Testis (tissue), 3 donors: ENCODE data around the gene UGGT2. TPM values are rescaled to one million over a fixed set of nuclear protein-coding genes. Genes with fewer than 3 reads are reported as not detected.

Experiments used
- DNase-seq: peaks from one replicate; pipeline ENCODE4 v3.0.0-alpha.2; 2019
- H3K27ac ChIP-seq, 2 donors: fragments of 200-600 bp; sonication (generic); one replicate each; pipeline ENCODE4 v1.5.1; 2019
- H3K27me3 ChIP-seq: fragments of 200-600 bp; sonication (generic); one replicate; pipeline ENCODE4 v1.5.1; 2019
- H3K36me3 ChIP-seq: fragments of 200-600 bp; sonication (generic); one replicate; pipeline ENCODE4 v1.5.1; 2017; ENCODE audit warnings: low read depth; ENCODE audit errors: missing control alignments
- H3K4me1 ChIP-seq: fragments of 200-600 bp; sonication (generic); one replicate; pipeline ENCODE4 v1.5.1; 2019
- H3K4me3 ChIP-seq, 2 donors: fragments of 200-600 bp; sonication (generic); one replicate each; pipeline ENCODE4 v1.5.1; 2017 to 2019
- H3K9me3 ChIP-seq: fragments of 200-600 bp; sonication (generic); one replicate; pipeline ENCODE4 v1.5.1; 2017
- CTCF ChIP-seq, 3 experiments: fragments of 450-650 bp in 2 of 3; fragments of 200-600 bp in 1 of 3; sonication (generic) in 1 of 3; IDR thresholded peaks; one replicate each; pipeline ENCODE4 v1.5.1; 2016 to 2019; ENCODE audit warnings: antibody characterized with exemption in 3 of 3, mild to moderate bottlenecking in 2 of 3, moderate library complexity in 1 of 3
- POLR2A ChIP-seq: fragments of 450-650 bp; IDR thresholded peaks from one replicate; pipeline ENCODE4 v1.6.1; 2017; ENCODE audit warnings: antibody characterized with exemption, mild to moderate bottlenecking, moderate library complexity
- WGBS, 2 donors: methylation state at CpG; one replicate each; pipeline ENCODE4 v1.1.5; 2018; 5-methylcytosine and 5-hydroxymethylcytosine counted together
- intact Hi-C: fragments of 100-400 bp; cut with DNase I; formaldehyde crosslinking; loops from one replicate; pipeline ENCODE4 v1.15.1; 2023; ENCODE audit warnings: low total_unique reads
- polyA plus RNA-seq: library from polyadenylated mRNA; stranded (reverse); fragments of 350-450 nt; fragmentation: Illumina TruSeq; extraction: RNeasy Lipid Tissue Mini Kit (QIAGEN cat#74804); gene quantifications from one replicate; pipeline ENCODE4 v1.2.3, GENCODE V29; 2014; ENCODE audit warnings: low read depth, low replicate concordance; ENCODE audit not compliant: insufficient read depth
- total RNA-seq, 2 donors: library from RNA; depleted of rRNA; stranded (reverse); fragments of >200 nt; gene quantifications; one replicate each; pipeline ENCODE4 v1.2.3, GENCODE V29; 2016

The UGGT2 gene
- total and polyA plus RNA-seq, 3 donors from 2014 or later = 24.6 to 62.6 (median 55.8) TPM

GRCh38 chr13:96091164-96092117, 38.2 kb upstream of the UGGT2 start:
- WGBS, 2 donors = 2 to 4% methylated on average over 8 to 54 of the region's 57 CpGs
- H3K27me3 ChIP-seq = no peaks in the 10 kb centered on the region
- TF ChIP-seq CTCF (IDR thresholded peaks at IDR 0.05) (no peak), POLR2A (no peak)
- H3K27ac ChIP-seq = no peak overlapping the region
- H3K36me3 ChIP-seq = no peaks in the 10 kb centered on the region
- DNase-seq = peak; percentile 23
- H3K9me3 ChIP-seq = no peaks in the 10 kb centered on the region
- peaks cover 10% of the 10 kb centered on the region for H3K4me1 ChIP-seq
- H3K4me3 ChIP-seq = peak overlapping the region; percentile 42 to 43
- intact Hi-C loops = no loop called here

GRCh38 chr13:96090240-96091101, 37.3 kb upstream of the UGGT2 start:
- peaks cover 10% of the 10 kb centered on the region for H3K4me1 ChIP-seq
- H3K36me3 ChIP-seq = no peaks in the 10 kb centered on the region
- H3K27ac ChIP-seq = no peak overlapping the region
- 0 to 2% methylated on average over 16 to 93 of the region's 133 CpGs for WGBS, 2 donors
- DNase-seq = peak; percentile 22
- H3K4me3 ChIP-seq = peak overlapping the region; percentile 42 to 58
- no peak for TF ChIP-seq CTCF (IDR thresholded peaks at IDR 0.05)
- no peak for TF ChIP-seq POLR2A
- no peaks in the 10 kb centered on the region for H3K27me3 ChIP-seq
- no peaks in the 10 kb centered on the region for H3K9me3 ChIP-seq
- intact Hi-C loops = no loop called here

GRCh38 chr13:96089749-96090239, 36.6 kb upstream of the UGGT2 start, which contains the start of gene HS6ST3:
HS6ST3 (plus strand) TSS chr13:96090107.
- Histone ChIP-seq H3K36me3 (no peaks in the 10 kb centered on the region), H3K4me3 (peak within 1 kb of the TSS; percentile 42 to 58), H3K27me3 (no peaks in the 10 kb centered on the region), H3K4me1 (peaks cover 10% of the 10 kb centered on the region), H3K9me3 (no peaks in the 10 kb centered on the region), H3K27ac (no peak within 1 kb of the TSS)
- intact Hi-C loops = no loop called here
- TF ChIP-seq CTCF (IDR thresholded peaks at IDR 0.05) = no peak
- TF ChIP-seq POLR2A = no peak
- 0% methylated on average over 13 to 27 of the region's 35 CpGs for WGBS, 2 donors
- DNase-seq = peak; percentile 50

- Histone ChIP-seq H3K9me3 (no peaks in the 10 kb centered on the region), H3K4me3 (peak overlapping the region in 1 of 2 donors; percentile 36), H3K27me3 (no peaks in the 10 kb centered on the region), H3K4me1 (peaks cover 10% of the 10 kb centered on the region), H3K36me3 (no peaks in the 10 kb centered on the region), H3K27ac (no peak overlapping the region)
- DNase-seq = no peak
- no peak for TF ChIP-seq POLR2A
- TF ChIP-seq CTCF (IDR thresholded peaks at IDR 0.05) = no peak
- intact Hi-C loops = no loop called here
- WGBS, 2 donors = 59 to 64% methylated on average over 4 of the region's 4 CpGs
These were observed 35.9 kb upstream of the UGGT2 start for GRCh38 chr13:96089139-96089538.
